Neural cell (in vitro differentiated cells): ENCODE results near the gene P3H2.

Source experiments
- EZH2 ChIP-seq: fragments of 200-600, 300-800 bp; shearing (Covaris generic), sonication (generic); IDR thresholded peaks from 2 replicates; pipeline ENCODE4 v1.6.1; 2014; ENCODE audit warnings: antibody characterized with exemption, low read length, borderline replicate concordance, mild to moderate bottlenecking; ENCODE audit not compliant: insufficient read depth, poor library complexity, severe bottlenecking
- POLR2AphosphoS5 ChIP-seq: IDR thresholded peaks from 2 replicates; pipeline ENCODE4 v1.6.1; 2012

DNA sequence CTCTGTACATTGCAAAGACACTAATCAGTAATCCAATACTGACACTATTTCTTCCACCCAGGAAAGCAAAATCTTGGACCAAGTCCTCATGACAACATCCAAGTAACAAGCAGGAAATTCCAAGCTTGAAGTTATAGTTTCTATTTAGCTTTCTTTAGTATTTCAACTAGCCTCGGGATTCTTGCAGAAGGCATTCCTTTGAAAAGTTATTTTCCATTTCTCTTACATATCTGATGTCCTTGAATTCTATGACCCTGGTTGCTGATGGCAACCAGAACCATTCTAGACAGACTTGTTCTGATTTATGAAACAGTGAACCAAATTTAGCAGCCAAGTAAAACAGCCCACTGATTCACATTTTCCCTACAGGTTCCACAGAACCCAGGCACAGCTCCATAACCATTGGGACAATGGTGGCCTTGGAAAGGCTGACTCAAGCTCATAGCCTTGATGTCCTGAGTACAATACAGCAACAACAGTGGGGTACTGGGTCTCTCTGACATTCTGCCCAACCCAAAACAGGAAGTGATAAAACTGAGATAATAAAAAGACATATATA, 26.5 kb downstream of the P3H2 start:
- TF ChIP-seq POLR2AphosphoS5 (no peak), EZH2 (no peak)
